Globus pallidus (tissue), 1 donor: ENCODE data around the gene CHMP1A.
"Not testable (repeated sequence)": the region's sequence is repeated elsewhere in the genome, so short reads cannot be mapped to it uniquely, and the experiment has no call there.

Source experiments
- DNase-seq: peaks from one replicate; pipeline ENCODE4 v3.0.0-alpha.2; 2015; ENCODE audit warnings: low spot score

The CHMP1A gene

GRCh38 chr16:89657442-89658220, at the start of gene CHMP1A, which contains the start of gene SPATA33:
TSS of gene CHMP1A (minus strand) at chr16:89657708. CDS start at chr16:89657588, 120 bp downstream.
TSS of gene SPATA33 (plus strand) at chr16:89657836. CDS start at chr16:89657912, 76 bp downstream.
- peak; percentile 76 for DNase-seq

GRCh38 chr16:89706518-89707260, 49.2 kb upstream of the CHMP1A start:
- no peak for DNase-seq

- no peak for DNase-seq
Measured at GRCh38 chr16:89705006-89705405, 47.5 kb upstream of the CHMP1A start.

GRCh38 chr16:89704281-89704680, 46.8 kb upstream of the CHMP1A start:
- no peak for DNase-seq

GRCh38 chr16:89701425-89702406, 44.2 kb upstream of the CHMP1A start, which contains the start of gene SPATA2L:
TSS of gene SPATA2L (minus strand) at chr16:89701705. CDS start at chr16:89701232, 473 bp downstream.
- DNase-seq = peak; percentile 60

GRCh38 chr16:89700649-89701424, 43.3 kb upstream of the CHMP1A start:
- DNase-seq = no peak

- peak; percentile 98 for DNase-seq
Measured at GRCh38 chr16:89700100-89700648, 42.7 kb upstream of the CHMP1A start.

GRCh38 chr16:89699629-89700099, 42.2 kb upstream of the CHMP1A start:
- not testable (repeated sequence) for DNase-seq

GRCh38 chr16:89698717-89699116, 41.2 kb upstream of the CHMP1A start:
- not testable (repeated sequence) for DNase-seq

- no peak for DNase-seq
Measured at GRCh38 chr16:89697616-89698331, 40.3 kb upstream of the CHMP1A start.

GRCh38 chr16:89697161-89697615, 39.7 kb upstream of the CHMP1A start:
- DNase-seq = no peak

- DNase-seq = no peak
Measured at GRCh38 chr16:89696670-89697128, 39.2 kb upstream of the CHMP1A start.

GRCh38 chr16:89695875-89696669, 38.6 kb upstream of the CHMP1A start:
- DNase-seq = no peak

- DNase-seq = no peak
Measured at GRCh38 chr16:89695086-89695874, 37.8 kb upstream of the CHMP1A start.

GRCh38 chr16:89694784-89695085, 37.2 kb upstream of the CHMP1A start:
- DNase-seq = not testable (repeated sequence)

- DNase-seq = no peak
Measured at GRCh38 chr16:89693931-89694783, 36.6 kb upstream of the CHMP1A start.

GRCh38 chr16:89693289-89693731, 35.8 kb upstream of the CHMP1A start:
- DNase-seq = no peak
